Stimulated activated CD8-positive, alpha-beta memory T cell treated with anti-CD3 and anti-CD28 coated beads, Interleukin-7, amount 100 ng/mL, for 24 hours (primary cell): ENCODE results near the gene PRIM2.
"Not testable (repeated sequence)": the region's sequence is repeated elsewhere in the genome, so short reads cannot be mapped to it uniquely, and the experiment has no call there.

Source experiments
- DNase-seq: peaks from one replicate; pipeline ENCODE4 v3.0.0-alpha.2; 2020; ENCODE audit warnings: low read depth

Gene PRIM2

GRCh38 chr6:57610612-57611011, 293.2 kb downstream of the PRIM2 start:
- not testable (repeated sequence) for DNase-seq

DNA sequence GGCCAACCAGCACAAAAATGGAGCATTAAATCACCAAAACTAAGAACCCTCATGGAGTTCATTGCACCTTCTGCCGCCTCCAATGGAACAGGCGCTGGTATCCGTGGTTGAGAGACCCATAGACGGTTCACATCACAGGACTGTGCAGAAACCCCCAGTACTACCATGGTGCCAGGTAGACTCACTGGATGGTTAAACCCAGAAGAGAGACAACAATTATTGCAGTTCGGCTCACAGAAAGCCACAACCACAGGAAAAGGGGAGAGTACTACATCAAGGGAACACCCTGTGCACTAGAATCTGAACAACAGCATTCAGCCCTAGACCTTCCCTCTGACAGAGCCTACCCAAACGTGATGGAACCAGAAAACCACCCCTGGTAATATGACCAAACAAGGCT, 301.5 kb downstream of the PRIM2 start:
- not testable (repeated sequence) for DNase-seq

- not testable (repeated sequence) for DNase-seq
These were observed 314.3 kb downstream of the PRIM2 start for GRCh38 chr6:57631773-57632172.

DNA sequence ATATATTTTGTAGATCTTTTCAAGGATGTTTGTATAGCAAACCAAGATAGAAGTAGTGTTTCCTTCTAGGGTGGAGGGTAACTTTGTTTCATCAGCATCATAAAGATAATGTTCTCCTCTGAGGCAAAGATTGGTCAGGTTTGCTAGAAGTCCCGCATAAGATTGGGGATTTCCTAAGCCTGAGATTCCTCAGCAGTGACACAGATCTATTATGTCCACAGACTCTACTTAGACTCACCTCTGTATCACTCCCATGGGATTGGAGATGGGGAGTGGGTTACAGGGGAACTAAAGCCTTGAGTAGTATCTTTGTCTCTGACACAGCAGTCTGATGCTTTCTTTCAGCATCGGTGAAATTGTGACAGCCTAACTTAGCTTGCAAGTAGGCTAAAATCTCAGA, 341.1 kb downstream of the PRIM2 start:
- not testable (repeated sequence) for DNase-seq

DNA sequence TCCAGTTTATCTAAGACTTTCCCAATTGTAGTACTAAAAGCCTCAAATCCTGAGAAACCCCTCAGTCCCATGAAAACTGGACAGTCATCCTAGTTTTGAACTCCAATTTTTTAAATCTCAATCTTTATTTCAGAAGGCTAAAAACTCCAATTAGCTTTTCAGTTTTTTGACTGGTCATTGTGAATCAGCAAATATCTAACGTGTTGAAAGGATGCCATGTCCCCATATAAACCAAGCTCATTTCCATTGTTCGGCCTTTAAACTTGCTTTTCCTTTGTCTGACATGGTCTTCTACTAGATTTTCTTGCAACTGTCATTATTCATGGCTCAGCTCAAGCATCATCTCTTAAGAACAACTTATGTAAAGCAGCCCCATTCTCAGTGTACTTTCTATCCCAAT, 342.4 kb downstream of the PRIM2 start:
- not testable (repeated sequence) for DNase-seq

- DNase-seq = not testable (repeated sequence)
These were observed 343.5 kb downstream of the PRIM2 start for GRCh38 chr6:57660940-57661339.

DNA sequence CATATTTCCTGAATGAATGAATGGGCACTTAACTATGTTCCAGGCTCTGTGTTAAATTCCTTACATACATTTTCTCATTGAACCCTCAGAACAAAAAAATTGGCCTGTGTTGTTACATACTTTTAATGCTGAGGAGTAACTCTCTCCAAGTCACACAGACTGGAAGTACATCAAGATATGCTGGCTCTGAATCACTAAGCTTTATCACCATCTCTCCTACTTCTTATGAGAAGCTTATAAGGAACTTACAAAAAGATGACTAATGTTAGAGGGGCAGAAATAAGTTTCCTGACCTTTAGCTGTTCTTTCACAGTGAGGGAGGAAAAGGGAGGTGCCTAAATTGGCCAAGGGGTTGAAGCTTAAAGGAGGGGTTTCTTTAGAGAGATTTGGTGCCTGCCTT, 350.7 kb downstream of the PRIM2 start:
- not testable (repeated sequence) for DNase-seq

- DNase-seq = not testable (repeated sequence)
These were observed 353.8 kb downstream of the PRIM2 start for GRCh38 chr6:57671237-57671636.

- DNase-seq = not testable (repeated sequence)
These were observed 354.7 kb downstream of the PRIM2 start for GRCh38 chr6:57671937-57672627.

GRCh38 chr6:57673281-57673680, 355.9 kb downstream of the PRIM2 start:
- DNase-seq = not testable (repeated sequence)

GRCh38 chr6:57675386-57675785, 358.0 kb downstream of the PRIM2 start:
- not testable (repeated sequence) for DNase-seq

- DNase-seq = not testable (repeated sequence)
These were observed 379.0 kb downstream of the PRIM2 start for GRCh38 chr6:57696382-57696781.
